Bronchial epithelial cell (primary cell): ENCODE results near the gene SMIM5. TPM values are rescaled to one million over a fixed set of nuclear protein-coding genes. Genes with fewer than 3 reads are reported as not detected.

Source experiments
- DNase-seq: peaks from one replicate; pipeline ENCODE4 v3.0.0-alpha.2; 2010; ENCODE audit warnings: low read depth
- FAIRE-seq: peaks from 2 replicates; lab custom pipeline; 2011; peaks lifted over from hg19 to GRCh38; lab: Jason Lieb, UNC
- H3K27me3 ChIP-seq: 2 replicates; pipeline ENCODE4 v1.5.1; 2011; ENCODE audit warnings: low read length; ENCODE audit not compliant: control insufficient read depth, insufficient read depth
- H3K36me3 ChIP-seq: 2 replicates; pipeline ENCODE4 v1.5.1; 2011; ENCODE audit warnings: low read length; ENCODE audit not compliant: control insufficient read depth, insufficient read depth
- H3K4me3 ChIP-seq: 2 replicates; pipeline ENCODE4 v1.5.1; 2011; ENCODE audit warnings: mild to moderate bottlenecking, low read depth, low read length, control low read depth
- total RNA-seq: library from RNA; depleted of rRNA; stranded (reverse); fragments of >200 nt; gene quantifications from 2 replicates; pipeline ENCODE4 v1.2.1, GENCODE V29; 2014
- TF ChIP-seq, protein P1 (sequence below): IDR thresholded peaks from 2 replicates; pipeline ENCODE4 v1.5.1; 2011; ENCODE audit warnings: mild to moderate bottlenecking, moderate library complexity, low read length, control low read depth, inconsistent platforms; ENCODE audit not compliant: insufficient read depth, severe bottlenecking

The SMIM5 gene
- total RNA-seq, 1 donor from 2014 or later: 3.9 TPM

DNA sequence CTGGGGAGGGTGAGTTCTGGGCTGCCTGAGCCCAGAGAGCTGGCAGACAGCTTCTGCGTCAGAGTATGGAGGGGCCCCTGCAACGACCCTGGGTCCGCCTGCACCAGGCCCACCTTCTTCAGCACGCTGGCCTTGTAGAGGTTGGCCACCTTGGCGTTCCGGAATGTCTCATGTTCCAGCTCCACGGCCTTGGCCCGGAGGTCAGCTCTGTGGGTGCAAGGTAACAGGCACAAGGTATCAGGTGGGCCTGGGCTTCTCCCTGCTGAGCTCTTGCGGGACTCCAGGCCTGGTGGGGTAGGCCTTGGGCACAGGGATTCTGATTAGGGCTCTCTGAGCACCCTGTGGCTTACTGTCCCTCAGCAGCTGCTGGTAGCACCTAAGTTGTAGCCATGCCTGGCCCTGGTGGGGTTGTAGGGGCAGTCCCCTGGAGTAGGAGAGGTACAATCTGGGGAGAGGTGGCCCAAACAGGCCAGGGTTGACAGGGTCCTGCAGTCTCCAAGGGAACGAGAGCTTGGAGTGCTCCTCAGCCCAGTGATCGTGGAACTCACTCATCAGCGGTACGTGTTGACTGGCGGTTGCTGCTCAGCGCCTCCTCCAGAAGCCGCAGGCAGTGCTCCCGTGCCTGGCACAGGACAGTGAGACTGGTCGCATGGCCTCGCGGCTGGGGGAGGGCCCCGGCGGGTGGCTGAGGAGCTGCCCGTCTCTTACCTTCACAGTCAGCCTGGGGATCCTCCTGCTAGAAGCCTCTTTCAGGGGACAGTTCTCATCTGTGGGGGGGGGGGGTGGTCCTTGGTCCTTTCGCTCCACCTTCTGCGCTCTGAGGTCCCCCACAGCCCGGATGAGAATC lies 2.9 kb upstream of the SMIM5 start:
- H3K4me3 ChIP-seq: no peak overlapping the region
- peaks cover 12% of the 10 kb centered on the region for H3K36me3 ChIP-seq
- no peak for FAIRE-seq
- TF ChIP-seq, protein P1, sequence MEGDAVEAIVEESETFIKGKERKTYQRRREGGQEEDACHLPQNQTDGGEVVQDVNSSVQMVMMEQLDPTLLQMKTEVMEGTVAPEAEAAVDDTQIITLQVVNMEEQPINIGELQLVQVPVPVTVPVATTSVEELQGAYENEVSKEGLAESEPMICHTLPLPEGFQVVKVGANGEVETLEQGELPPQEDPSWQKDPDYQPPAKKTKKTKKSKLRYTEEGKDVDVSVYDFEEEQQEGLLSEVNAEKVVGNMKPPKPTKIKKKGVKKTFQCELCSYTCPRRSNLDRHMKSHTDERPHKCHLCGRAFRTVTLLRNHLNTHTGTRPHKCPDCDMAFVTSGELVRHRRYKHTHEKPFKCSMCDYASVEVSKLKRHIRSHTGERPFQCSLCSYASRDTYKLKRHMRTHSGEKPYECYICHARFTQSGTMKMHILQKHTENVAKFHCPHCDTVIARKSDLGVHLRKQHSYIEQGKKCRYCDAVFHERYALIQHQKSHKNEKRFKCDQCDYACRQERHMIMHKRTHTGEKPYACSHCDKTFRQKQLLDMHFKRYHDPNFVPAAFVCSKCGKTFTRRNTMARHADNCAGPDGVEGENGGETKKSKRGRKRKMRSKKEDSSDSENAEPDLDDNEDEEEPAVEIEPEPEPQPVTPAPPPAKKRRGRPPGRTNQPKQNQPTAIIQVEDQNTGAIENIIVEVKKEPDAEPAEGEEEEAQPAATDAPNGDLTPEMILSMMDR: no peak
- DNase-seq: no peak
- H3K27me3 ChIP-seq: no peaks in the 10 kb centered on the region

DNA sequence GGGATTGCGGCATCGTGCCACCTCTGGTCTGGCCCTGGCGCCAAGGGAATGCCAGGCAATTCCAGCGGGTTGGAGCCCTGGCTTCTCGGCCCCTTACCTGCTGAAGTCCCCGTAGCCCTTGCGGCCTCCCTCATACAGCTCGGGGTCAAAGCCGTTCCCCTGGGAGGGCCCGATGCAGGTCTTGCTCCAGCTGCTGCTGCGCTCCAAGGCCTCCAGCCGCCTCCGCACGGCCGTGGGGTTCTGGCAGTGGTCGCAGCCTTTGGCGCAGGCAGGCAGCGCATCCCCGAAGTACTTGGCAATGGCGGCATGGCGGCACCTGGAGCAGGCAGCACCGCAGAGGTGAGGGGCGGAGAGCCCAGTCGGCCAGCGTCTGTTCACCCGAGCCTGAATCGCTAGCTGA lies 1.9 kb upstream of the SMIM5 start:
- Histone ChIP-seq H3K4me3 (no peak overlapping the region), H3K36me3 (peaks cover 12% of the 10 kb centered on the region), H3K27me3 (no peaks in the 10 kb centered on the region)
- DNase-seq: no peak
- no peak for FAIRE-seq
- TF ChIP-seq, protein P1: no peak

DNA sequence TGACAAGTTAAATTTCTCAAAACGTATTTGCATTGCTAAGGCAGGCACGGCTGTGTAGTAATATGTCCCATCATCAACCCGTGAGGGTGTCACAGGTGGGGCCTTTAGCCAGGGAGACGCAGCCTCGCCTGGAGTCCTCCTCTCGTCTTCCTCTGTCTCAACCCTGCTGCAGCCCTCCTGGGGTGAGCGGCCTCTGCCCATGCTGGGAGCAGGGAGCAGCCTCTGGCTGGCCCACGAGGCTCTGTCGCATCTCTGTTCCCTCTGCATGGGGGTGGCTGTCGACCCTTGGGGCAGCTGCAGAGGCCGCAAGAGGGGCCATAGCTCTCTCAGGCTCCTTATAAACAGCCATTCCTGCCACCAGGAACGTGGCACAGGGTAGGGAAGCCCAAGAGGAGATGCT lies 806 bp upstream of the SMIM5 start:
- Histone ChIP-seq H3K4me3 (no peak overlapping the region), H3K36me3 (peaks cover 12% of the 10 kb centered on the region), H3K27me3 (no peaks in the 10 kb centered on the region)
- no peak for DNase-seq
- FAIRE-seq: no peak
- TF ChIP-seq, protein P1: no peak

DNA sequence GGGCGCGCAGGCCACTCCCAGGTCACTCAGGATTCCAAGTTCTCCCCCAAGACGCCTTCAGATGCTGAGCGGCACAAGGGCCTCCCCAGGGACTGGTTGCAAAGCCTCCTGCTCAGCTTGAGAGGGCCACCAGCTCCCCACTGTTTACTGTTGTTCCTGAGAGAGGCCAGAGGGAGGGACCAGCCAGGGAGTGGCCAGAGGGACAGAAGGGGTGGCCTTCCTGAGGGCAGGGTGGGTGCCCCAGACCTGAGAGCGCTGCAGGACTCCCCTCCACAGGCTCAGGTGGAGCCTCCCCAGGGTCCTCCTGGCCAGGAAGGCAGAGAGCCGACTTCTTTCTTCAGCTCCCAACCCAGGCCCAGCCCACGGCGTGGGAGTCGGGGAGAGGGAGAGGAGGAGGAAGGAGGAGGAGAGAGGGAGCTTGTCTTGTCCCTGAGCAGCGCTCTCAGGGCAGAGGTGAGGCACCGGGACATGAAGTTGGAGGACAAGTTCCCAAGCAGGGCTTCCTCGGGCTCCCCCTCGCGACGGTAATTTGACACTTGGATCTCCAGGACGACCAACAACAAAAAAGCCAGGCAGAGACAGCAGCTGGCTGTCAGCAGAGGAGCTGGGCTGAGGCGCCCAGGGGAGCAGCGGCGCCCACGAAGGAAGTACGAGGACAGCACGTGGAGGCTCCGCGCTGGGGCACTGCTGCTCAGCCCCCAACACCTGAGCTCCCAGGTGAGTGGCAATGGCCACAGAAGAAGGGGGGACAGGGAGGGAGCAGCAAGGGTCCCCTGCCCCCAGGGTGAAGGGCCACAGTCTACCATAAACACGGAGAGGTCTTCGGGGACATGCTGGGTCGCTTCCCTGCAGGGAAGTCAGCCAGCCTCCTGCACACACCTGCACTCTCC lies 497 bp downstream of the SMIM5 start:
- H3K27me3 ChIP-seq: no peaks in the 10 kb centered on the region
- no peak overlapping the region for H3K4me3 ChIP-seq
- TF ChIP-seq, protein P1: peak; percentile 96
- FAIRE-seq (no peak), DNase-seq (peak; percentile 83)
- peaks cover 12% of the 10 kb centered on the region for H3K36me3 ChIP-seq

DNA sequence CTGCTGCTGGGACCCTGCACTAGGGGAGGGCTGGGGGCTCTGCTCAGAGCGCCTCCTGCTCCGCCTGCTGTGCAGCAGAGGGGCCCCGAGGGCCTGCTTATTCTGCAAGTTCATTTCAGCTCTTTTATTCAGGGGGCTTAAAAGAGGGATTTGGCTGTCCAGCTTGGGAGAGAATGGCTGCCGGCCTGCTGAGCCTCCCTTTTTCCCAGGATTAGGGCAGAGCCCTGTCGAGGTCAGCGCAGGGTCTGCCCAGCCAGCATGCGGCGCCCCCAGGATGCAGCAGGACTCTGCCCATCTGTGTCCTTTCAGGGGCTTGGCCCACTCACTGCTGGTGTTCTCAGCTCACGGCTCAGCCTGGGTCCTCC lies 1.1 kb downstream of the SMIM5 start:
- H3K36me3 ChIP-seq: peaks cover 13% of the 10 kb centered on the region
- TF ChIP-seq, protein P1: no peak
- DNase-seq (no peak), FAIRE-seq (no peak)
- H3K27me3 ChIP-seq: no peaks in the 10 kb centered on the region
- H3K4me3 ChIP-seq: no peak overlapping the region
